Glutamatergic neuron (in vitro differentiated cells): ENCODE results near the gene GPHA2. TPM values are rescaled to one million over a fixed set of nuclear protein-coding genes. Genes with fewer than 3 reads are reported as not detected.

ENCODE experiments used
- DNase-seq: peaks from one replicate; pipeline ENCODE4 v3.0.0; 2022
- H3K27ac Mint-ChIP-seq: one replicate; pipeline ENCODE4 v1.8.0; 2020; ENCODE audit warnings: mild to moderate bottlenecking, mixed read lengths, inconsistent platforms; ENCODE audit not compliant: unreplicated experiment
- H3K27me3 Mint-ChIP-seq: one replicate; pipeline ENCODE4 v1.8.0; 2020; ENCODE audit warnings: mild to moderate bottlenecking, moderate library complexity, mixed read lengths, inconsistent platforms; ENCODE audit not compliant: unreplicated experiment
- H3K36me3 Mint-ChIP-seq: one replicate; pipeline ENCODE4 v1.8.0; 2020; ENCODE audit warnings: mild to moderate bottlenecking, mixed read lengths, inconsistent platforms; ENCODE audit not compliant: unreplicated experiment
- H3K4me1 Mint-ChIP-seq: one replicate; pipeline ENCODE4 v1.8.0; 2020; ENCODE audit warnings: mild to moderate bottlenecking, low read depth, mixed read lengths, inconsistent platforms; ENCODE audit not compliant: unreplicated experiment
- H3K4me3 Mint-ChIP-seq: one replicate; pipeline ENCODE4 v1.8.0; 2020; ENCODE audit warnings: mild to moderate bottlenecking, mixed read lengths, inconsistent platforms; ENCODE audit not compliant: unreplicated experiment
- H3K9me3 Mint-ChIP-seq: one replicate; pipeline ENCODE4 v1.8.0; 2020; ENCODE audit warnings: mild to moderate bottlenecking, moderate library complexity, mixed read lengths, inconsistent platforms; ENCODE audit not compliant: unreplicated experiment
- total RNA-seq: library from RNA; stranded (reverse); fragmentation: NEBNext Ultra II Directional; extraction: Animal tissue kit (Norgen Biotek cat#: 25700); gene quantifications from one replicate; pipeline ENCODE4 v1.2.1, GENCODE V29; 2021; ENCODE audit not compliant: unreplicated experiment
- TF ChIP-seq, protein P1 (sequence below): fragments of 200-600 bp; sonication (generic); IDR thresholded peaks from one replicate; pipeline ENCODE4 v1.5.0; 2021; ENCODE audit not compliant: partially characterized antibody, unreplicated experiment

GPHA2 gene
- total RNA-seq, 1 donor from 2014 or later: not detected

DNA sequence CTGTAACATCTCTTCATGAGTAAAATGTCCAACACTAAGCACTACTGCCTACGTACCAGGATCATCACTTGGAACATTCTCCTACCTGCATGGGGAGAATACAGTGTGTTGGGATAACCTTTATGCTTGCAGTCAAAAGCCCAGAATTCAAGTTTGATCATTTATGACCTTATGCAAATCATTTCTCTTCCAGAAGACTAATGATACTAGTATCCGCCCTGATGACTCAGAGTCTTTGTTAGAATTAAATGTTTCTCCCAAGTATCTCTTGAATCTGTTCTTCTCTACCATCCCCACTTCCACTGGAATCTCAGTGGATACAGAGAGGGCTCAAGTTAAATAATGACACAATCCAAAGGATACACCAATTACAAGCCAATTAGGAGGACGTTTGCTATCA, 23.8 kb upstream of the GPHA2 start:
- DNase-seq: no peak
- no peaks in the 10 kb centered on the region for H3K4me1 Mint-ChIP-seq
- TF ChIP-seq, protein P1, sequence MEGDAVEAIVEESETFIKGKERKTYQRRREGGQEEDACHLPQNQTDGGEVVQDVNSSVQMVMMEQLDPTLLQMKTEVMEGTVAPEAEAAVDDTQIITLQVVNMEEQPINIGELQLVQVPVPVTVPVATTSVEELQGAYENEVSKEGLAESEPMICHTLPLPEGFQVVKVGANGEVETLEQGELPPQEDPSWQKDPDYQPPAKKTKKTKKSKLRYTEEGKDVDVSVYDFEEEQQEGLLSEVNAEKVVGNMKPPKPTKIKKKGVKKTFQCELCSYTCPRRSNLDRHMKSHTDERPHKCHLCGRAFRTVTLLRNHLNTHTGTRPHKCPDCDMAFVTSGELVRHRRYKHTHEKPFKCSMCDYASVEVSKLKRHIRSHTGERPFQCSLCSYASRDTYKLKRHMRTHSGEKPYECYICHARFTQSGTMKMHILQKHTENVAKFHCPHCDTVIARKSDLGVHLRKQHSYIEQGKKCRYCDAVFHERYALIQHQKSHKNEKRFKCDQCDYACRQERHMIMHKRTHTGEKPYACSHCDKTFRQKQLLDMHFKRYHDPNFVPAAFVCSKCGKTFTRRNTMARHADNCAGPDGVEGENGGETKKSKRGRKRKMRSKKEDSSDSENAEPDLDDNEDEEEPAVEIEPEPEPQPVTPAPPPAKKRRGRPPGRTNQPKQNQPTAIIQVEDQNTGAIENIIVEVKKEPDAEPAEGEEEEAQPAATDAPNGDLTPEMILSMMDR: no peak
- no peaks in the 10 kb centered on the region for H3K36me3 Mint-ChIP-seq
- H3K4me3 Mint-ChIP-seq: no peak overlapping the region
- no peak overlapping the region for H3K27ac Mint-ChIP-seq
- H3K9me3 Mint-ChIP-seq: no peaks in the 10 kb centered on the region
- H3K27me3 Mint-ChIP-seq: no peaks in the 10 kb centered on the region

DNA sequence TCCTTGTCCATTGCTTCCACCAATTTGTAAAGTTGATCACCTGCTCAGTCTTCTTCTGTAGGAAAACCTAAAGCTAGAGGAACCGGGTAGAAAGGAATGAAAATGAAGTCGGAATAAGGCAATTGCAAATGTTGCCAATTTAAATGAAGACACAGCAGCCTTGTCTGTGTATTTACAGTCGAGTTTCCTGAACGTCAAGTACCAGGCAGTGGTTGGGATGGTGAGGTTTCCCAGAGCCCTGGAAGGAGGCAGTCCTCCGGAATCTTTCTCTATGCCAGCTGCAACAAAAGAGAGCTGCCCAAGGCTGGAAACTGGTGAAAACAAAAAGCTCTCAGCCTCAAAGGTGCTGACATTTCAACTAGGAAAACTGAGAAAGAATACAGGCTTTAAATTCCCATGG, 18.5 kb upstream of the GPHA2 start:
- Mint-ChIP-seq H3K27ac (no peak overlapping the region), H3K9me3 (no peaks in the 10 kb centered on the region), H3K36me3 (no peaks in the 10 kb centered on the region), H3K4me3 (no peak overlapping the region), H3K27me3 (no peaks in the 10 kb centered on the region), H3K4me1 (no peaks in the 10 kb centered on the region)
- TF ChIP-seq, protein P1: no peak
- DNase-seq: no peak

GRCh38 chr11:64951529-64951928, 15.8 kb upstream of the GPHA2 start:
- Mint-ChIP-seq H3K27me3 (no peaks in the 10 kb centered on the region), H3K4me3 (no peak overlapping the region), H3K36me3 (no peaks in the 10 kb centered on the region)

DNA sequence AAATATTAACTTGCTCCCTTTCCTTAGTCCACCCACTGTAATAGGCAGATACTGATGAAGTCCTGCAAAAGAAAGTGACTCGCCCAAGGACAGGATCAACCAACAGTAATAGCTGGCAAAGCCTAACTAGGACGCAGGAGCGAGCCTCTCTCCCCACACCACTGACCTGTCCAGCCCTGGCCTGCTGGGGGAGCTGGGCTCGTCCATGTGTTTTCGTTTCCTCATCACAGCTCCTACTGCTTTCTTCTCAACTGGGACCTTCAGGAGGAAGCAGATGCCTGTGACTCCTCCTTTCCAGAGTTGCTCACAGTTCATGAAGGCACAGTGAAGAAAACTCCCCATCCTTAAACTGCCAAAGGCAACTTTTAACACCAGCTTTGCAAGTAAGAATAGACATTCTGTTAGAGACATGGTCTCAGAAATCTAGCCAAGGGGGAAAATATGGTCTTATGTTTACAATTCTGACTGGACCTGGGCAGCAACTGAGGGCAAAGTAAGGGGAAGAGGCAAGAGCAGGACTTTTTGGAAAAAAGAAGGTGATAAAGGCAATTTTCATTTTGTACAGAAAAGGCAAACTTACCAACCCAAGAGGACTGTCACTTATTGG, 11.6 kb upstream of the GPHA2 start:
- peaks cover 5% of the 10 kb centered on the region for H3K4me1 Mint-ChIP-seq
- DNase-seq: no peak
- TF ChIP-seq, protein P1: no peak
- H3K36me3 Mint-ChIP-seq: no peaks in the 10 kb centered on the region
- H3K9me3 Mint-ChIP-seq: no peaks in the 10 kb centered on the region
- no peak overlapping the region for H3K4me3 Mint-ChIP-seq
- no peaks in the 10 kb centered on the region for H3K27me3 Mint-ChIP-seq
- H3K27ac Mint-ChIP-seq: no peak overlapping the region

More at GRCh38 chr11:64951529-64951928, 15.8 kb upstream of the GPHA2 start:
- H3K9me3 Mint-ChIP-seq: no peaks in the 10 kb centered on the region
- H3K4me1 Mint-ChIP-seq: no peaks in the 10 kb centered on the region
- TF ChIP-seq, protein P1: no peak
- no peak for DNase-seq
- H3K27ac Mint-ChIP-seq: no peak overlapping the region

- Mint-ChIP-seq H3K36me3 (peaks cover 6% of the 10 kb centered on the region), H3K4me3 (no peak overlapping the region), H3K9me3 (peaks cover 13% of the 10 kb centered on the region), H3K27ac (no peak overlapping the region), H3K27me3 (peaks cover 14% of the 10 kb centered on the region), H3K4me1 (peaks cover 46% of the 10 kb centered on the region)
- TF ChIP-seq, protein P1: no peak
- DNase-seq: no peak
Measured at GRCh38 chr11:64936539-64936938, 846 bp upstream of the GPHA2 start.
